ENCODE measurements around the gene RCSD1. TPM values are rescaled to one million over a fixed set of nuclear protein-coding genes. Genes with fewer than 3 reads are reported as not detected.

The RCSD1 gene
- total RNA-seq, 2 donors from 2014 or later: 4.7 to 5.7 TPM

DNA sequence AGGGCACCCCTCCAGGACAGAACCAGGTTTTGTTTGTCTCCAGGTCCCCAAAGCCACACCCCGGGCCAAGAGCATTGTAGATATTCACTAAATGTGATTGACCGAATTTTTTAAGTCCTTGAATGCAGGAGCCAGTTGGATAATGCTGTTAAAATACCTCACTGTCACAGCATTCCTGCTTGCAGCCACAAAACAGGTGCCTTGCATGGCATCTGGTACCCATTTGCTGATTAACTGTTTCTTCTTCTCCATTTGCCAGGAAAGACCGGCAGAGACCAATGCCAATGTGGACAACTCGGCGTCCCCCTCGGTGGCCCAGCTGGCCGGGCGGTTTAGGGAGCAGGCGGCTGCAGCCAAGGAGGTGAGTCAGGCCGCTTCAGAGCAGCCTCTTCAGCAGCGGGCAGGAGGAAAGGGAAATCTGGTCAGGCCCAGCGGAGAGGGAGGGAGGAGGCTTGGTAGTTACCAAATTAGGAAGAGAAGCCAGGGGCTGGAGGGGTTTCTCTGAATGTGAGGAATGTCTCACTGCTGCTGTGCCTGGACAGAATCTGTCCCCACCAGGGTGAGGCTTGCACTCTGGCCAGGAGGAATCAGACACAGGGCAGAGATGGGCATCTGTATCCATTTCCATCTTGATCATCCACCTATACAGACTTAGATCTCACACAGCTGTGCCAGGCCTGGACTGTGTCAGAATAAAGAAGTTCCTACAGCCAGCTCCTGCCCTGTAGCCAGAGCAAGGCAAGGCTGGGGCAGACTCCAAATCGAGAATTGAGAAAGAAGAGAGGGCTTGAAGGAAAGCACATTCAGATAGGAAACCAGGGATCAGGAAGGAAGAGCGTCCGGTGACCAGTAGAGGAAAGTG lies 53.8 kb downstream of the RCSD1 start:
- H3K4me1 ChIP-seq: no peaks in the 10 kb centered on the region
- no peak overlapping the region for H3K4me3 ChIP-seq
- H3K9me3 ChIP-seq: no peaks in the 10 kb centered on the region
- no peaks in the 10 kb centered on the region for H3K27me3 ChIP-seq
- no peaks in the 10 kb centered on the region for H3K36me3 ChIP-seq
- no peak for DNase-seq
- H3K9ac ChIP-seq (ENCODE audit: low read depth in 2 of 2, low read length in 2 of 2): no peak overlapping the region
- intact Hi-C loops (cut with DNase I): loop anchor here (5.0 kb wide), 1 partner anchor 82 kb away; no protein-coding TSS in a partner anchor
- TF ChIP-seq, protein P1, sequence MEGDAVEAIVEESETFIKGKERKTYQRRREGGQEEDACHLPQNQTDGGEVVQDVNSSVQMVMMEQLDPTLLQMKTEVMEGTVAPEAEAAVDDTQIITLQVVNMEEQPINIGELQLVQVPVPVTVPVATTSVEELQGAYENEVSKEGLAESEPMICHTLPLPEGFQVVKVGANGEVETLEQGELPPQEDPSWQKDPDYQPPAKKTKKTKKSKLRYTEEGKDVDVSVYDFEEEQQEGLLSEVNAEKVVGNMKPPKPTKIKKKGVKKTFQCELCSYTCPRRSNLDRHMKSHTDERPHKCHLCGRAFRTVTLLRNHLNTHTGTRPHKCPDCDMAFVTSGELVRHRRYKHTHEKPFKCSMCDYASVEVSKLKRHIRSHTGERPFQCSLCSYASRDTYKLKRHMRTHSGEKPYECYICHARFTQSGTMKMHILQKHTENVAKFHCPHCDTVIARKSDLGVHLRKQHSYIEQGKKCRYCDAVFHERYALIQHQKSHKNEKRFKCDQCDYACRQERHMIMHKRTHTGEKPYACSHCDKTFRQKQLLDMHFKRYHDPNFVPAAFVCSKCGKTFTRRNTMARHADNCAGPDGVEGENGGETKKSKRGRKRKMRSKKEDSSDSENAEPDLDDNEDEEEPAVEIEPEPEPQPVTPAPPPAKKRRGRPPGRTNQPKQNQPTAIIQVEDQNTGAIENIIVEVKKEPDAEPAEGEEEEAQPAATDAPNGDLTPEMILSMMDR (IDR thresholded peaks at IDR 0.05): no peak
- H3K27ac ChIP-seq: peak overlapping the region; percentile 27

DNA sequence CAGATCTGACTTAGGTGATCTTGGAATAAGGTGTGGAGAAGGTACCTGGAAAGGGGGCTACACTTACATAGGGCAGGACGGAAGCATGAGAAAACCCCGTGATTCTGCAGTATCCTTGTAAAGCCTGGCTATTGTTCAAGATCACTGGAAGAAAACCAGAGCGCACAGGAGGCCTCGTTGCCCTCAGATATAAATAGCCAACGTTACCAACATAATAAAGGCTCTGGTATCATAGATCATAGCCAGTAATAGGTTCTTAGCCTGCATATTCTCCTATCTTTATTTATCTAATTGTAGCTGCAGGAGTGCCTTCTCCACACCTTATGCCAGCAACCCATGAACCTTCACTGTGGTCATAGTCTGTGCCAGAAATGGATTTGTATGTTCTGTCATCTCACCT lies 55.8 kb downstream of the RCSD1 start:
- intact Hi-C loops (cut with DNase I): no loop called here

DNA sequence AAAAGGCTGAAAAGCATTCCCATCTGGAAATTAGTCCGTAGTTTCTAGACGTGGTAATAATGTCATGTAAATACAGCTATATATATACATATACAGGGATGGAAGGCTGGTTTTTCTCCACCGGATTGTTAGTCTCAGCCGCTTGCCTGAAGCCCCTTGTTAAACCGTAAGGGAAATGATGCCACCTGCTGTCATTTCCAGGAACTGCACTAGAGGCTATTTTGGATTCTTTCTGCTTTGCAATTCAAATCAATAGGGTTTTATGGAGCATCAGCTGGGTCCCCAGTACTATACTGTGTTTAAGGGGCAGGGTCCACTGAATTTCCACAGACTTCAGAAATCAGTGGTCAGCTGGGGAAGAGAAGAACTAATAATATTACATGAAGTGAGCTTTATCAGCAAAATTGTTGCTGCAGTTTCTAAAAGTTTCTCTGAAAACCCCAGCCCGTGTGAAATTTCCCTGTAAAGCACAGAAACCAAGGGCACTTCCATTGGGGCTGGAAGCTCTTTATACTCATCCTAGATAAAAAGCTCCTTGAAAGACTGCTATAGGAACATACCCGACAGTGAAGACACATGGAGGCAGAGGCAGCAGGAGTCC lies 58.0 kb downstream of the RCSD1 start:
- Histone ChIP-seq H3K4me1 (no peaks in the 10 kb centered on the region), H3K9me3 (no peaks in the 10 kb centered on the region), H3K27me3 (no peaks in the 10 kb centered on the region), H3K36me3 (no peaks in the 10 kb centered on the region), H3K4me3 (no peak overlapping the region), H3K9ac (ENCODE audit: low read depth in 2 of 2, low read length in 2 of 2) (no peak overlapping the region), H3K27ac (no peak overlapping the region)
- intact Hi-C loops (cut with DNase I): no loop called here
- TF ChIP-seq, protein P1 (IDR thresholded peaks at IDR 0.05): peak; percentile 95
- peak; percentile 86 for DNase-seq

More for the DNA sequence above, 55.8 kb downstream of the RCSD1 start:
- Histone ChIP-seq H3K27ac (no peak overlapping the region), H3K36me3 (no peaks in the 10 kb centered on the region), H3K27me3 (no peaks in the 10 kb centered on the region), H3K4me1 (no peaks in the 10 kb centered on the region), H3K9ac (ENCODE audit: low read depth in 2 of 2, low read length in 2 of 2) (no peak overlapping the region), H3K4me3 (no peak overlapping the region), H3K9me3 (no peaks in the 10 kb centered on the region)
- no peak for DNase-seq
- TF ChIP-seq, protein P1 (IDR thresholded peaks at IDR 0.05): no peak

DNA sequence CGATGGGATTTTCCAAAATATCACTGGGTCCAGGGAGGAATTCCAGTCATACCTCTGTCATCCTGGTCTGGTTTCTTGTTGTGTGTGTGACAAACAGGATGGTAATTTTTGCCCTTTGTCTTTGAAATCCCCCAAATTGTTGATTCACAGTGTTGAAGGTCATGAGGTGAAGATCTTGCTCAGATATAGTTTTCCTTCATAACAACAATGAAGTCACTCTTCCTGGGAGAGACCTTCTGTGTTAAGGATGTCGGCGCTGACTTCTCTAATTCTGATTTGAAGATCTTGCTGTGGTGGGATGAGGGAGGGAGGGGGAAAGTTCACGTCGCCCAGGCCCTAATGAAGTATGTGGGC lies 59.5 kb downstream of the RCSD1 start:
- H3K36me3 ChIP-seq: no peaks in the 10 kb centered on the region
- H3K9ac ChIP-seq (ENCODE audit: low read depth in 2 of 2, low read length in 2 of 2): no peak overlapping the region
- H3K27me3 ChIP-seq: no peaks in the 10 kb centered on the region
- H3K4me3 ChIP-seq: no peak overlapping the region
- TF ChIP-seq, protein P1 (IDR thresholded peaks at IDR 0.05): no peak
- DNase-seq: no peak
- no peaks in the 10 kb centered on the region for H3K4me1 ChIP-seq
- intact Hi-C loops (cut with DNase I): no loop called here
- no peaks in the 10 kb centered on the region for H3K9me3 ChIP-seq
- H3K27ac ChIP-seq: no peak overlapping the region

DNA sequence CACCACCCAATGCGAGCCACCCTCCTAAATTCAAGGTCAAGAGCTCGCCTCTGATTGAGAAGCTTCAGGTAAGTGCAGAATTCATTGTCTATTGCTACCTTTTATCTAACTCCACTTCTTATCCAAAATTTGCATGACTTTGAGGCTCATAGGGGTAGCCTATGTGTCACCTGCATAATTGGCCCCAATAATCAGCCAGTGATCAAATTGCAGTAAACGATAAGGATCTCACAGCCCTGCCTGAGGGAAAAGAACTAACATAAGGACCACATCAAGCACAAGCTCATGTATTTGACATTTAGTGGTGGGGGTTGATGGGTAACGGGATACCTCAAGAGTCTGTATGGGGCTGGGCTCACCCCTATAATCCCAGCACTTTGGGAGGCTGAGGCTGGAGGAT lies 60.0 kb downstream of the RCSD1 start:
- TF ChIP-seq, protein P1 (IDR thresholded peaks at IDR 0.05): no peak
- Histone ChIP-seq H3K36me3 (no peaks in the 10 kb centered on the region), H3K4me1 (no peaks in the 10 kb centered on the region), H3K9ac (ENCODE audit: low read depth in 2 of 2, low read length in 2 of 2) (no peak overlapping the region), H3K27me3 (no peaks in the 10 kb centered on the region), H3K4me3 (no peak overlapping the region), H3K27ac (no peak overlapping the region), H3K9me3 (no peaks in the 10 kb centered on the region)
- DNase-seq: no peak
- intact Hi-C loops (cut with DNase I): loop anchor here (5.0 kb wide), 1 partner anchor 128 kb away; no protein-coding TSS in a partner anchor

Measured in colonic mucosa (tissue), 4 donors.